ENCODE measurements around the gene SLC8A1.

Gene SLC8A1

GRCh38 chr2:40300391-40300790 lies 151.5 kb downstream of the SLC8A1 start:
- no peak for DNase-seq

GRCh38 chr2:40299781-40300180 lies 152.1 kb downstream of the SLC8A1 start:
- no peak for DNase-seq

- DNase-seq, result no peak
These were observed 152.7 kb downstream of the SLC8A1 start for GRCh38 chr2:40299173-40299572.

- no peak for DNase-seq
These were observed 153.9 kb downstream of the SLC8A1 start for GRCh38 chr2:40298026-40298425.

DNA sequence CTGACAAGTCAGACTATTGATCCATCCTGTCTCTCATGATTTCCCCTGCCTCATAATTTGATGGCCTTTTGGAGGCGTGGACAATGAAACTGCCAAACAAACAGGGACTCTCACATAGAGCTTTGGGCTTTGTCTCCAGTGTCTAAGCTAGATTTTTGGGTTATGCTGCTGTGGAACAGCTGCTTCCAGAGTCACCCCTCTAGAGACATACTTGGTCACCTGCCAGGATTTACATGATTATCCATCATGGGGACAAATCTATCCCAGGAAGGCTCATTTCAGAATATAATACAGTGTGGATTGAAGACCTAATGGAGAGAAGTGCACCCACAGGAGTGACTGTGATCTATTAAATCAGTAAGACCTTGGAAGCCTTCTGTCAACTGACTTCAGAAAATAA lies 159.6 kb downstream of the SLC8A1 start:
- DNase-seq, result no peak

DNA sequence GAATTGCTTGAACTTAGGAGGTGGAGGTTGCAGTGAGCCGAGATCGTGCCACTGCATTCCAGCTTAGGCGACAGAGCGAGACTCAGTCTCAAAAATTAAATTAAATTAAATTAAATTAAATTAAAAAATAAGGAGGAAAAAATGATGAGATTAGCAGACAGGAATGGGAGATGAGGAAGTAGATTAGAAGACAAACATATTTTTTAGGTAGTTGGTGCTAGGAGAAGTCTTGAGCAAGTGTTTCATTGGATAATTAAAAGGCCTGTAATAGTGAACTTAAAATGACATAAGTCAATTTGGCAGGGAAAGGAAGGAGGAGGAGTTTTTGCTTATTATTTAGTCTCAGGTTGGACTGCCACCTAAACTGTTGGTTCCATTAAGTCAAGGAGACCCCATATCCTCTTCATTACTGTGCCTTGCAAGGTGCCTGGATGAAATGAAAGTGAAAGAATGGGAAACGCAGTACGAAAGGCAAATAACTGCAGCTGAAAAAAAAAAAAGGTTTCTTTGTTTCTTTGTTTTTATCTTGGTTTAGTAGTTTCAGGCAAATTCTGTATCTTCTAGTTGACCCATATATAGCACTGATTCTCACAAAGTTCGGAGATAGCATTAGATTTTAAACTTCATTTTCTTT lies 162.0 kb downstream of the SLC8A1 start:
- DNase-seq, result no peak

GRCh38 chr2:40287773-40288172 lies 164.1 kb downstream of the SLC8A1 start:
- no peak for DNase-seq

DNA sequence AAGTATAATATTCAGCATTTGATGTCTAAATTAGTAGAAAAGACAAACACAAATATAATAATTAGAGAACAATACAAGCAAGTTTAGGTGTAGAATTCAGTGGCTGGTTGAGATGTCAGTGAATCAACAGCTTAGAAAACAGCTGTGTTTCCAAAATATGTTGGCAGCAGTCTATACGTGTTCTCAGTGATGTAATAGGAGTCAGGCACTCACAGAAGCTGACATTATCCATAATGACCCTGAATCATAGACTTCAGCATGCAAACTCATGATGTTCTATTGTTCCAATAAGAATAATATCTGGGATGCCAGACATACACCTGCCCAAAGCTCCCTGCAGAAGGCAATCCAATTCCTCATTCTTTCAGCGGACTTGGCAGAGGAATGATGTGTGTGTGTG lies 164.7 kb downstream of the SLC8A1 start:
- DNase-seq, result no peak

DNA sequence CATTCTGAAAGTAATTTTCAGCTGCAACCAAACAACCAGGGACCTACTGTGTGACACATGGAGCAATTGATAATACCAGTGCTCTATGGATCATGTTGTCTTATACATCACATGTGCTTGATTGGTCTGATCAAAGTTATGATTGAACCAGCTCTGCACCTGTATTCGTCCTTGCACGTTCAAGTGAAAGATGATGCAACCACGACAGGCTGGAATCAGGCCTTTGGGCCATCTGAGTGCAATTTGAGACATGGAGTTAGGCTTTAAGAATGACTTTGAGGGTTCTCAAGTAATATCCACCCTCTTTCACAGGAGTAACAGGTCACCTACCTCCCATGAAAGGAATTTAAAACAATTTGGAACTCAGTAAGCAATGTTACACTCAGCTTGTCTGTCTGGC lies 165.2 kb downstream of the SLC8A1 start:
- DNase-seq, result no peak

- DNase-seq, result no peak
These were observed 166.5 kb downstream of the SLC8A1 start for GRCh38 chr2:40285391-40285790.

- no peak for DNase-seq
These were observed 167.1 kb downstream of the SLC8A1 start for GRCh38 chr2:40284797-40285196.

DNA sequence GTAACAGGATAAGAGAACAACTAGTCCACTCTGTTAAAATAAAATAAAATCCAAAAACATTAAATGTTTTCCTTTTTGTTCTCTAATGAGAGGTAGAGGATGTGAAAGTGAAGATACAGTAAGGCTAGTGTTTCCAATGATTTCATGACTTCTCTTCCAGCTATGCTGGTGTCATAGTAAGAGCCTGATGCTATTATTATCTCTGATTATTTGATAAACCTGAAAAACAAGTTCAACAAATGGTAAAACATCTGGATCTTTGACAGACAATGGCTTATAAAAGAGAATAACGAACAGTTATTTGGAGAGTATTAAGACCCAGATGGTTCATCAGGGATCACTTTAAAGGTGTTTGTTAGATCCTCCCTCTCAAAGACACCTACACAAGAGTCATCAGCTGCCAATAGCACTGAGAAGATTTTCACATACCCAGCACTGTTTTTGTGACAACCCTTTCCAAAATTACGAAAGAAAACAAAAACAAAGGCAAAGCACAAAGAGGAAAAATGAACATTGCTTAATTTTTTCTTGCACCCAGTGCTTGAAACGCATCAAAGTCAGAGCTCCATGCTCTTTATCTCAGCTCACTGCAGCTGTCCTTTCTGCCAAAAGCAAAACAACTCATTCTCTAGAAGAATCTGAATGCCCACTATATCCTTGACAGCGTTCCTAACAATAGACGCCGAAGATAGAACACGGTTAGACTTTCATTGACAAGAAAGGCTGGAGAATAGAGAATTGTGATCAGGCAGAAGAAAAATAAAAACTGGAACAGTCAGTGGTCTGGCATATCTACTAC lies 168.6 kb downstream of the SLC8A1 start:
- peak; percentile 15 for DNase-seq

DNA sequence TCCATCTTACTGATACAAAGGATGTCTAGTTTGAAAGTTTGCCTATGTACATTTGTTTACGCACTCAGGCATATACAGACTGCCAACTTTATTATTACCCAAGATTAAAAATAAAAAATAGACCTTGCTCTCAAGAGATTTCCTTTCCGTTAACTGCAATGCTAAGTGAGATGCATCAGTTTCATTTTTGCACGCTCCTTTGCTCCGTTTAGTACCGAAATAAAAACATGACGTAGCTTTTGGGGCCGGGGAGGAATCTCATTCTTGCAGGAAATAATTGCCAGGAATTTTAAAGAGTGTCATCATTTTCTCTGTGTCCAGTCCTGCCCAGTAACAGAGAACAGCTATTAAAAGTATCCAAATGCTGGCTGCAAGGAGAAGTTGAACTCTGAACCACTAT lies 169.5 kb downstream of the SLC8A1 start:
- no peak for DNase-seq

DNA sequence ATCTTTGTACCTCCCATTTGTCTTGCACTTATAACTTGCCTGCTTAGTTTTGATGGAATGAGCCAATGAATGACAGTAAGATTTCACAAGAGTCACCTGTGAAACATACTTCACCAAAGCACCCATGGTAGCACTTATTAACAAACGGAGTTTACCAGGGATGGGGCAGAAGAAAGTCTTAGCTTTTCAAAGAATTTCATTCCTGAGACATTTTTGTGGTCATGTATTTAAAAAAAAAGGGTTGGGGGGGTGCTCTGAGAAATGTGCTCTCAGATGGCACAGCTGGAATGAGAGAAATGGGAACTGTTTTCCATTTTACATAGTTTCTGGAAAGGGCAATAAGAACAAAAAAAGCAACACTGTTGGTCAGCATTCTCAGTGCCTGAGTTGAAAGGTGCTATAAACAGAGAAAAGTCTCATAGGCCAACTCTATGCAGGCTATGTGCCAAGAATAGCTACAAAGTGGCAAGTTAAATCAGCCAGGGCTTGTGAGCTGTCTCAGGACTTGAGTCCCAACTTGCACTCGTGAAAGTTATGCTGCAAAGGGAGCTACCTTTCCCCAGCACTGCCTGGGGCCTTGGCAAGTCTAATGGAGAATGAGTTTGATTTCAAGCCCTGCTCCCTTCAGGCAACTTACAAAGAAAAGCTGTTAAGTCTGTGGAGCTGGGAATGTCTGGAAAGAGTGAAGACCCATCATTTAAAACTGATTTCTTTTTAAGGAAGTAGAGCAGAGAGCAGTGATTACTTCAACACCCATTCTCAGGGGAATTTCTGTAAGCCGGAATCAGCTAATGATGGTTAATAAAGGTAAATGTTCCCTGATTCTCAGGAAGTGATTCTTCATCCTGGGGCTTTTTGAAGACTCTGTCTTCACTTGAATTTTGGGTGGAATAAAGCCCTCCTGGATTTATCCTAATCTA lies 170.6 kb downstream of the SLC8A1 start:
- no peak for DNase-seq

- no peak for DNase-seq
These were observed 172.4 kb downstream of the SLC8A1 start for GRCh38 chr2:40279482-40279881.

DNA sequence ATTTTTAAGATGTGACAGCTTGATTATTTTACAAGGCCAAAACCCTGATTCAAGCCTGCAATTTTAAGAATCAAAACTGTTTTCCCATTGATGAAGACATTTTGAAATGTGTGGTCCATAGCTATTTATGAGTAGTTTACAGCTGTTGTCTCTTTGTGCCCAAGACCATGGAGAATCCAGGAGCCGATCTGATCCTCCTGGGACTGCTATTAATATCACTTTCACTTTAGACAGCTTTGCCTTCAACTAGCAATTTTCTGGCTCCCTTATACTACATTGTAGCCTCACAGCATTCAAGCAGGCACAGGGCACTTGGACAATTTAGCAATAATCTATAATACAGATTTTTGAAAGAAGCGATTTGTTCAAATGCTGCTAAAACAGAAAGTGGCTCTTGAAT lies 172.9 kb downstream of the SLC8A1 start:
- DNase-seq, result no peak

GRCh38 chr2:40276076-40276475 lies 175.8 kb downstream of the SLC8A1 start:
- no peak for DNase-seq

DNA sequence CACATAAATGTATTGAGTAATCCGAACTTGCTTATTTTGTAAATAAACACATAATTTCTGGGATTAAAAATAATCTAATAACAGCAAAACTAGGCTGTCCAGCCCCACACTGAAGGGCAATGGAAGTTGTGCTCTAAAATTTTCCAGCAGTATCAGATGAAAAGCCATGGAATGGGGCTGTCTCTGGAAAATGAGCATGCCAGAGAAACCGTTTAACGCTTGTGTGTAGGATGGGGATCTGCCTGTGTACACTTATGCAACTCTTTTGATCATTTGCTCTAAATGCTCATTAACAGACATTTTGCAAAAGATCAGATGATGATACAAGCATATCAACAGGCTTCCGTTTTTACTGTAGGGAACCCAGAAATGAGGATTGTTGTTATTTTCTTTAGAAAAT lies 177.6 kb downstream of the SLC8A1 start:
- DNase-seq, result no peak

- no peak for DNase-seq
These were observed 178.1 kb downstream of the SLC8A1 start for GRCh38 chr2:40273734-40274182.

DNA sequence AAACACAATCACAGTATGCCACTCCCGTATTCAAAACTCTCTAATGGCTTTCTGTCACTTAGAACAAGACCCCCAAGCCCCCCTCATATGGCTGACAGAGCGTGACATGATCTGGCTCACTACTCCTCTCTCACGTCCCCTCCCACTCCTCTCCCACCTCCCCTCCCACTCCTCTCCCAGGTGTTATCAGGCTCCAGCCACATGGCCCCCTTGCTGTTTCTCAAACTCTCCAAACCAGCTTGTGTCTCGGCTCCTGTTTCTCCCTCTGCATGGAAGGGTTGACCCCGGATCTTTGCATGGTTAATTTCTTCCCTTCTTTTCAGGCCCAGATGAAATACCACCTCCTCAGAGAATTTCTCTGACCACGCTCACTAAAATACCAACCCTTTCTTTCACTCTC lies 180.8 kb downstream of the SLC8A1 start:
- DNase-seq, result no peak

GRCh38 chr2:40270372-40270771 lies 181.5 kb downstream of the SLC8A1 start:
- DNase-seq, result no peak

DNA sequence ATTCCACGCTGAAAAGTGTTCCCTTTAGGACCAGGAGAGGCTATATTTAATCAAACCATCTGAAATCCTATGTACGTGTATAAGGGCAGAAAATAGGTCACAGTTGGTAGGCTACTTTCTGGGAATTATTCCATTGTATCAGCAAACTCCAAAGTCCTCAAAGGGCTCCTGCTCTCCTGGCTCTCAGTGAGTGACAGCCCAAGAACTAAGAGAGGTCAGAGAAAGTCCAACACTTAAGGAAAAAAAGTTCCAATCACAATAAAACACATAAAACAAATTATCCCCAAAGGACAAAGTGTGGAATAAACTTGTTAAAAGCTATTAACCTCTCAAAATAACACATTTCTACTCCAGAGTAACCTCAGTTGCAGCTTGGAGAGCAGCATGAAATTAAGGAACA lies 183.3 kb downstream of the SLC8A1 start:
- DNase-seq, result no peak

DNA sequence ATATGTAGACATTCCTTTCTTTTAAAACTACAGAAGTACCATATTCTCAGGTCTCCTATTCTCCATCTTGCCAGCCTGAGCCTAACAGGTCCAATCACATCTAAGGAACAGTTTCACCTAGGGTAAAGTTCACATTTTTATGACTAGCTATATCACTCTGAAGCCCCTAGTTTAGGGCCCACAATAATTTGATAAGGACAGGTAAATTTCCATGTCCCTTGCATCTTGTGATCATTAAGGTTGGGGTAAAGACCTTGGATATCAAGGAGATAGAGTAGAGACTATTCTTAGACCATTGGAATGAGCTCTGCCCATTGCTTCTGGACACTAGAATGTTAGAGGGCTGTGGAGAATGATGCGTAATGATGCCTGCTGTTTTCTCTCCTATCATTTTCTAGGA lies 185.7 kb downstream of the SLC8A1 start:
- DNase-seq, result no peak

GRCh38 chr2:40265602-40266001 lies 186.3 kb downstream of the SLC8A1 start:
- no peak for DNase-seq
